ENCODE data around the gene LDOC1. TPM values are rescaled to one million over a fixed set of nuclear protein-coding genes. Genes with fewer than 3 reads are reported as not detected.

LDOC1 gene
- total RNA-seq, 1 experiment from 2014 or later = not detected

DNA sequence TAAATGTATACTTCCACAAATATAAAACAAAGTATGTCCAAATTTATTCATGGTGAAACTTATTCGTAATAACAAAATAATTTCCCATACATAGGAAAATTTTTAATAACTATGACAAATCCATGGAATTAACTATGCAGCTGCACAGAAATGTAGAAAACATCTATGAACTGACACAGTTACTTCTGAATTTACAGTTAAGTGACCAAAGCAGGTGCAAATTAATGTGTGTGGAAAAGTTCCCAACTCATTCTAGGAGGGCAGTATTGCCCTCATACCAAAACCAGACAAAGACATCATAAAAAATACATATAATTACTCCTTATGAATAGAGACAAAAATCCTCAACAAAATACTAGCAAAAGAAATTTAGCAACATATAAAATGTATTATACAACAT is 12.5 kb downstream of the LDOC1 start:
- CTCF ChIA-PET = no interaction called here
- DNase-seq (ENCODE audit: low read depth, low spot score) = no peak

More for the DNA sequence above, 12.5 kb downstream of the LDOC1 start:
- Histone ChIP-seq H3K27ac (ENCODE audit: low read depth, low read length) (no peak overlapping the region), H3K4me1 (ENCODE audit: control insufficient read depth in 1 of 2, insufficient read depth in 2 of 2, low read length in 2 of 2) (no peaks in the 10 kb centered on the region), H3K27me3 (ENCODE audit: insufficient read depth, low read length) (no peaks in the 10 kb centered on the region), H2AFZ (ENCODE audit: low read depth, low read length, poor library complexity, severe bottlenecking) (no peak overlapping the region), H3K4me3 (replicated peaks in 1 of 2; ENCODE audit: low read depth in 1 of 2, low read length in 2 of 2) (no peak overlapping the region), H3K36me3 (ENCODE audit: control insufficient read depth in 1 of 2, insufficient read depth in 2 of 2, low read length in 2 of 2) (no peaks in the 10 kb centered on the region), H3K4me2 (ENCODE audit: low read length) (no peak overlapping the region), H3K9me3 (ENCODE audit: control insufficient read depth in 1 of 2, insufficient read depth in 1 of 2, low read depth in 1 of 2, low read length in 2 of 2) (no peaks in the 10 kb centered on the region), H3K9ac (ENCODE audit: low read length) (no peak overlapping the region), H3K79me2 (ENCODE audit: insufficient read depth, low read length) (no peaks in the 10 kb centered on the region), H4K20me1 (ENCODE audit: insufficient read depth) (no peaks in the 10 kb centered on the region), H3K9me2 (ENCODE audit: insufficient read depth) (no peaks in the 10 kb centered on the region)
- POLR2A ChIA-PET = no interaction called here
- no peak for TF ChIP-seq CBX3 (IDR thresholded peaks at IDR 0.05; ENCODE audit: low read depth)
- TF ChIP-seq, protein P1, sequence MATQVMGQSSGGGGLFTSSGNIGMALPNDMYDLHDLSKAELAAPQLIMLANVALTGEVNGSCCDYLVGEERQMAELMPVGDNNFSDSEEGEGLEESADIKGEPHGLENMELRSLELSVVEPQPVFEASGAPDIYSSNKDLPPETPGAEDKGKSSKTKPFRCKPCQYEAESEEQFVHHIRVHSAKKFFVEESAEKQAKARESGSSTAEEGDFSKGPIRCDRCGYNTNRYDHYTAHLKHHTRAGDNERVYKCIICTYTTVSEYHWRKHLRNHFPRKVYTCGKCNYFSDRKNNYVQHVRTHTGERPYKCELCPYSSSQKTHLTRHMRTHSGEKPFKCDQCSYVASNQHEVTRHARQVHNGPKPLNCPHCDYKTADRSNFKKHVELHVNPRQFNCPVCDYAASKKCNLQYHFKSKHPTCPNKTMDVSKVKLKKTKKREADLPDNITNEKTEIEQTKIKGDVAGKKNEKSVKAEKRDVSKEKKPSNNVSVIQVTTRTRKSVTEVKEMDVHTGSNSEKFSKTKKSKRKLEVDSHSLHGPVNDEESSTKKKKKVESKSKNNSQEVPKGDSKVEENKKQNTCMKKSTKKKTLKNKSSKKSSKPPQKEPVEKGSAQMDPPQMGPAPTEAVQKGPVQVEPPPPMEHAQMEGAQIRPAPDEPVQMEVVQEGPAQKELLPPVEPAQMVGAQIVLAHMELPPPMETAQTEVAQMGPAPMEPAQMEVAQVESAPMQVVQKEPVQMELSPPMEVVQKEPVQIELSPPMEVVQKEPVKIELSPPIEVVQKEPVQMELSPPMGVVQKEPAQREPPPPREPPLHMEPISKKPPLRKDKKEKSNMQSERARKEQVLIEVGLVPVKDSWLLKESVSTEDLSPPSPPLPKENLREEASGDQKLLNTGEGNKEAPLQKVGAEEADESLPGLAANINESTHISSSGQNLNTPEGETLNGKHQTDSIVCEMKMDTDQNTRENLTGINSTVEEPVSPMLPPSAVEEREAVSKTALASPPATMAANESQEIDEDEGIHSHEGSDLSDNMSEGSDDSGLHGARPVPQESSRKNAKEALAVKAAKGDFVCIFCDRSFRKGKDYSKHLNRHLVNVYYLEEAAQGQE (IDR thresholded peaks at IDR 0.05; ENCODE audit: low read depth) = no peak
- TF ChIP-seq SRF (IDR thresholded peaks at IDR 0.05; ENCODE audit: low read depth) = no peak
- TF ChIP-seq ZNF274 (IDR thresholded peaks at IDR 0.05; ENCODE audit: low read depth, low read length) = no peak
- TF ChIP-seq SP1 (IDR thresholded peaks at IDR 0.05; ENCODE audit: low read depth) = no peak
- TF ChIP-seq, protein P2, sequence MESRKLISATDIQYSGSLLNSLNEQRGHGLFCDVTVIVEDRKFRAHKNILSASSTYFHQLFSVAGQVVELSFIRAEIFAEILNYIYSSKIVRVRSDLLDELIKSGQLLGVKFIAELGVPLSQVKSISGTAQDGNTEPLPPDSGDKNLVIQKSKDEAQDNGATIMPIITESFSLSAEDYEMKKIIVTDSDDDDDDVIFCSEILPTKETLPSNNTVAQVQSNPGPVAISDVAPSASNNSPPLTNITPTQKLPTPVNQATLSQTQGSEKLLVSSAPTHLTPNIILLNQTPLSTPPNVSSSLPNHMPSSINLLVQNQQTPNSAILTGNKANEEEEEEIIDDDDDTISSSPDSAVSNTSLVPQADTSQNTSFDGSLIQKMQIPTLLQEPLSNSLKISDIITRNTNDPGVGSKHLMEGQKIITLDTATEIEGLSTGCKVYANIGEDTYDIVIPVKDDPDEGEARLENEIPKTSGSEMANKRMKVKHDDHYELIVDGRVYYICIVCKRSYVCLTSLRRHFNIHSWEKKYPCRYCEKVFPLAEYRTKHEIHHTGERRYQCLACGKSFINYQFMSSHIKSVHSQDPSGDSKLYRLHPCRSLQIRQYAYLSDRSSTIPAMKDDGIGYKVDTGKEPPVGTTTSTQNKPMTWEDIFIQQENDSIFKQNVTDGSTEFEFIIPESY (IDR thresholded peaks at IDR 0.05; ENCODE audit: extremely low read depth, insufficient replicate concordance, low read length) = no peak
- TF ChIP-seq SIN3A (IDR thresholded peaks at IDR 0.05; ENCODE audit: low read depth) = no peak
- TF ChIP-seq YY1 (IDR thresholded peaks at IDR 0.05; ENCODE audit: extremely low read depth, insufficient replicate concordance, low read depth, low read length) = no peak
- no peak for TF ChIP-seq RAD21 (IDR thresholded peaks at IDR 0.05; ENCODE audit: low read depth)
- TF ChIP-seq JUND (IDR thresholded peaks at IDR 0.05) = no peak
- TF ChIP-seq POLR2AphosphoS5 (IDR thresholded peaks at IDR 0.05; ENCODE audit: low read depth, low read length) = no peak
- TF ChIP-seq, protein P3, sequence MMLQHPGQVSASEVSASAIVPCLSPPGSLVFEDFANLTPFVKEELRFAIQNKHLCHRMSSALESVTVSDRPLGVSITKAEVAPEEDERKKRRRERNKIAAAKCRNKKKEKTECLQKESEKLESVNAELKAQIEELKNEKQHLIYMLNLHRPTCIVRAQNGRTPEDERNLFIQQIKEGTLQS (IDR thresholded peaks at IDR 0.05) = no peak
- no peak for TF ChIP-seq ZFX (IDR thresholded peaks at IDR 0.05)
- TF ChIP-seq ELF1 (IDR thresholded peaks at IDR 0.05; ENCODE audit: borderline replicate concordance, low read depth) = no peak
- no peak for TF ChIP-seq EGR1 (IDR thresholded peaks at IDR 0.05; ENCODE audit: low read depth)
- TF ChIP-seq, protein P4, sequence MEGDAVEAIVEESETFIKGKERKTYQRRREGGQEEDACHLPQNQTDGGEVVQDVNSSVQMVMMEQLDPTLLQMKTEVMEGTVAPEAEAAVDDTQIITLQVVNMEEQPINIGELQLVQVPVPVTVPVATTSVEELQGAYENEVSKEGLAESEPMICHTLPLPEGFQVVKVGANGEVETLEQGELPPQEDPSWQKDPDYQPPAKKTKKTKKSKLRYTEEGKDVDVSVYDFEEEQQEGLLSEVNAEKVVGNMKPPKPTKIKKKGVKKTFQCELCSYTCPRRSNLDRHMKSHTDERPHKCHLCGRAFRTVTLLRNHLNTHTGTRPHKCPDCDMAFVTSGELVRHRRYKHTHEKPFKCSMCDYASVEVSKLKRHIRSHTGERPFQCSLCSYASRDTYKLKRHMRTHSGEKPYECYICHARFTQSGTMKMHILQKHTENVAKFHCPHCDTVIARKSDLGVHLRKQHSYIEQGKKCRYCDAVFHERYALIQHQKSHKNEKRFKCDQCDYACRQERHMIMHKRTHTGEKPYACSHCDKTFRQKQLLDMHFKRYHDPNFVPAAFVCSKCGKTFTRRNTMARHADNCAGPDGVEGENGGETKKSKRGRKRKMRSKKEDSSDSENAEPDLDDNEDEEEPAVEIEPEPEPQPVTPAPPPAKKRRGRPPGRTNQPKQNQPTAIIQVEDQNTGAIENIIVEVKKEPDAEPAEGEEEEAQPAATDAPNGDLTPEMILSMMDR (IDR thresholded peaks at IDR 0.05 in 2 of 3, conservative IDR thresholded peaks at IDR 0.05 in 1 of 3; ENCODE audit: borderline replicate concordance in 1 of 3, insufficient read depth in 1 of 3, low read depth in 2 of 3, low read length in 2 of 3) = no peak
- TF ChIP-seq CEBPB (IDR thresholded peaks at IDR 0.05; ENCODE audit: low read depth) = no peak
- no peak for TF ChIP-seq FOSL1 (IDR thresholded peaks at IDR 0.05; ENCODE audit: low read depth)
- TF ChIP-seq POLR2A (IDR thresholded peaks at IDR 0.05; ENCODE audit: borderline replicate concordance, extremely low read depth, insufficient read depth, insufficient read length) = no peak
- no peak for TF ChIP-seq EZH2phosphoT487 (IDR thresholded peaks at IDR 0.05; ENCODE audit: borderline replicate concordance)
- BruUV-seq (replicated peaks) = no TSS peak
- intact Hi-C loops (cut with micrococcal nuclease) = no loop called here
- RAD21 ChIA-PET (ENCODE audit: low non-redundant PET in 1 of 2, low total read pairs in 2 of 2, uncharacterized antibody in 2 of 2, unreplicated experiment in 2 of 2) = no interaction called here
- no peak for ATAC-seq
